CD14-positive monocyte (primary cell): ENCODE data around the gene NPR1. TPM values are rescaled to one million over a fixed set of nuclear protein-coding genes. Genes with fewer than 3 reads are reported as not detected.
A peak's percentile ranks its signal among the peaks of the same experiment; 100 is the strongest.

Source experiments
- DNase-seq, 3 donors: peaks; one replicate each; pipeline ENCODE4 v3.0.0-alpha.2; 2011 to 2022
- H2AFZ ChIP-seq: 2 replicates; pipeline ENCODE4 v1.6.0; 2012; ENCODE audit warnings: mild to moderate bottlenecking, low read depth, low read length, inconsistent platforms; ENCODE audit not compliant: insufficient read depth, poor library complexity, severe bottlenecking
- H3K27ac ChIP-seq, 2 donors: 1 replicate in 1 of 2; 2 replicates in 1 of 2; pipeline ENCODE4 v1.5.1; 2012 to 2013; ENCODE audit warnings: low read length in 2 of 2, control low read depth in 1 of 2, inconsistent platforms in 1 of 2, low read depth in 1 of 2, mild to moderate bottlenecking in 1 of 2
- H3K27me3 ChIP-seq, 2 donors: one replicate each; pipeline versions ENCODE4 v1.6.0 to v1.6.1; 2011 to 2013; ENCODE audit warnings: low read length in 2 of 2; ENCODE audit not compliant: control insufficient read depth in 2 of 2, insufficient read depth in 2 of 2
- H3K36me3 ChIP-seq, 2 donors: replicated peaks in 1 of 2; 1 replicate in 1 of 2; 2 replicates in 1 of 2; pipeline versions ENCODE4 v1.5.1 to v1.6.1; 2012 to 2013; ENCODE audit warnings: low read length in 2 of 2, control low read depth in 1 of 2, inconsistent platforms in 1 of 2, mild to moderate bottlenecking in 1 of 2; ENCODE audit not compliant: insufficient read depth in 2 of 2, control insufficient read depth in 1 of 2
- H3K4me1 ChIP-seq, 2 donors: 1 replicate in 1 of 2; 2 replicates in 1 of 2; pipeline versions ENCODE4 v1.5.1 to v1.6.1; 2012 to 2013; ENCODE audit warnings: low read length in 2 of 2, control low read depth in 1 of 2, inconsistent platforms in 1 of 2, mild to moderate bottlenecking in 1 of 2, moderate library complexity in 1 of 2; ENCODE audit not compliant: insufficient read depth in 2 of 2, control insufficient read depth in 1 of 2
- H3K4me2 ChIP-seq: replicated peaks from 2 replicates; pipeline ENCODE3; 2012; ENCODE audit warnings: low read length, moderate library complexity, mild to moderate bottlenecking; ENCODE audit not compliant: poor library complexity, severe bottlenecking; ENCODE audit errors: extremely low read depth
- H3K4me3 ChIP-seq, 3 experiments: fragments of 200-600 bp in 1 of 3; sonication (generic) in 1 of 3; replicated peaks in 1 of 3; 1 replicate in 2 of 3; 2 replicates in 1 of 3; pipeline ENCODE4 v1.5.1; 2011 to 2013; ENCODE audit warnings: low read length in 3 of 3, mild to moderate bottlenecking in 3 of 3, control low read depth in 2 of 3, low read depth in 2 of 3, inconsistent platforms in 1 of 3, moderate library complexity in 1 of 3
- H3K79me2 ChIP-seq: 2 replicates; pipeline ENCODE4 v1.6.0; 2012; ENCODE audit warnings: mild to moderate bottlenecking, control low read depth, inconsistent platforms, low read length, moderate library complexity; ENCODE audit not compliant: insufficient read depth
- H3K9ac ChIP-seq: 2 replicates; pipeline ENCODE4 v1.6.0; 2017; ENCODE audit warnings: low read length, mild to moderate bottlenecking; ENCODE audit not compliant: insufficient read depth, poor library complexity, severe bottlenecking
- H3K9me3 ChIP-seq, 2 donors: replicated peaks in 1 of 2; 1 replicate in 1 of 2; 2 replicates in 1 of 2; pipeline versions ENCODE4 v1.5.1 to v1.6.1; 2012 to 2013; ENCODE audit warnings: low read length in 2 of 2, control low read depth in 1 of 2; ENCODE audit not compliant: control insufficient read depth in 1 of 2, insufficient read depth in 1 of 2
- H4K20me1 ChIP-seq: 2 replicates; pipeline ENCODE4 v1.6.0; 2012; ENCODE audit warnings: mild to moderate bottlenecking, low read length, control low read depth, moderate library complexity; ENCODE audit not compliant: insufficient read depth
- H3K27ac Mint-ChIP-seq, 7 donors: one replicate each; pipeline ENCODE4 v1.8.0; 2020; ENCODE audit warnings: mild to moderate bottlenecking in 7 of 7, mixed read lengths in 7 of 7, moderate library complexity in 6 of 7, inconsistent platforms in 2 of 7
- H3K27me3 Mint-ChIP-seq, 3 donors: one replicate each; pipeline ENCODE4 v1.8.0; 2021 to 2022; ENCODE audit warnings: low read depth in 3 of 3, mild to moderate bottlenecking in 3 of 3, mixed read lengths in 3 of 3, moderate library complexity in 3 of 3, inconsistent platforms in 1 of 3
- H3K36me3 Mint-ChIP-seq, 2 donors: one replicate each; pipeline ENCODE4 v1.8.0; 2020; ENCODE audit warnings: mixed read lengths in 2 of 2, inconsistent platforms in 1 of 2, mild to moderate bottlenecking in 1 of 2
- H3K4me1 Mint-ChIP-seq: one replicate; pipeline ENCODE4 v1.8.0; 2020; ENCODE audit warnings: mild to moderate bottlenecking, mixed read lengths
- H3K4me3 Mint-ChIP-seq, 2 donors: one replicate each; pipeline ENCODE4 v1.8.0; 2020; ENCODE audit warnings: mild to moderate bottlenecking in 2 of 2, mixed read lengths in 2 of 2, moderate library complexity in 1 of 2
- H3K9me3 Mint-ChIP-seq, 7 donors: one replicate each; pipeline ENCODE4 v1.8.0; 2020 to 2022; ENCODE audit warnings: mixed read lengths in 7 of 7, mild to moderate bottlenecking in 6 of 7, moderate library complexity in 6 of 7, inconsistent platforms in 2 of 7
- WGBS: methylation state at CpG from one replicate; pipeline ENCODE4 v1.1.5; 2013; ENCODE audit warnings: missing lambda C conversion rate; ENCODE audit not compliant: insufficient coverage; 5-methylcytosine and 5-hydroxymethylcytosine counted together
- intact Hi-C, 2 donors: fragments of 100-400 bp; cut with micrococcal nuclease; formaldehyde crosslinking; loops; one replicate each; pipeline versions ENCODE4 v1.15.0 to v1.15.1; 2023
- polyA plus RNA-seq, 3 donors: library from polyadenylated mRNA; depleted of rRNA in 1 of 3; unstranded in 2 of 3; stranded (reverse) in 1 of 3; fragments of 300-500 nt in 2 of 3; fragments of >200 nt in 1 of 3; fragmentation: Illumina TruSeq in 2 of 3; gene quantifications; 1 replicate in 2 of 3; 2 replicates in 1 of 3; pipeline ENCODE4 v1.2.3, GENCODE V29; 2012 to 2021
- TF ChIP-seq, protein P1 (sequence below): fragments of 200-600 bp; IDR thresholded peaks from one replicate; pipeline ENCODE4 v1.8.0; 2022; ENCODE audit warnings: antibody characterized with exemption, mild to moderate bottlenecking

NPR1 gene
- polyA plus RNA-seq, 3 donors, result not detected

GRCh38 chr1:153646672-153647345 is 31.7 kb upstream of the NPR1 start:
- H3K79me2 ChIP-seq, result peaks cover 40% of the 10 kb centered on the region
- peak overlapping the region in 1 of 3 experiments; percentile 64 for H3K4me3 ChIP-seq
- H3K4me2 ChIP-seq, result peak overlapping the region; percentile 72
- H3K9ac ChIP-seq, result no peak overlapping the region
- no peak overlapping the region for H2AFZ ChIP-seq
- Mint-ChIP-seq H3K27ac (peak overlapping the region; percentile 73 to 91 (median 83)), H3K36me3 (peaks cover 46 to 49% of the 10 kb centered on the region in 2 donors), H3K9me3 (peaks cover 0 to 2% (median 0%) of the 10 kb centered on the region in 7 donors), H3K4me1 (peaks cover 46% of the 10 kb centered on the region), H3K27me3 (peaks cover 0 to 2% (median 2%) of the 10 kb centered on the region in 3 donors), H3K4me3 (peak overlapping the region; percentile 6 to 72)
- peaks cover 37% of the 10 kb centered on the region for H4K20me1 ChIP-seq
- no CpG with 5 or more reads among the region's 5 CpGs for WGBS
- intact Hi-C loops, result no loop called here
- peaks cover 40 to 46% of the 10 kb centered on the region in 2 donors for H3K36me3 ChIP-seq
- DNase-seq, result peak; percentile 54 to 73 (median 68)
- peaks cover 29 to 35% of the 10 kb centered on the region in 2 donors for H3K4me1 ChIP-seq
- no peaks in the 10 kb centered on the region for H3K27me3 ChIP-seq
- H3K27ac ChIP-seq, result peak overlapping the region; percentile 53 to 78
- no peaks in the 10 kb centered on the region for H3K9me3 ChIP-seq
- TF ChIP-seq, protein P1, sequence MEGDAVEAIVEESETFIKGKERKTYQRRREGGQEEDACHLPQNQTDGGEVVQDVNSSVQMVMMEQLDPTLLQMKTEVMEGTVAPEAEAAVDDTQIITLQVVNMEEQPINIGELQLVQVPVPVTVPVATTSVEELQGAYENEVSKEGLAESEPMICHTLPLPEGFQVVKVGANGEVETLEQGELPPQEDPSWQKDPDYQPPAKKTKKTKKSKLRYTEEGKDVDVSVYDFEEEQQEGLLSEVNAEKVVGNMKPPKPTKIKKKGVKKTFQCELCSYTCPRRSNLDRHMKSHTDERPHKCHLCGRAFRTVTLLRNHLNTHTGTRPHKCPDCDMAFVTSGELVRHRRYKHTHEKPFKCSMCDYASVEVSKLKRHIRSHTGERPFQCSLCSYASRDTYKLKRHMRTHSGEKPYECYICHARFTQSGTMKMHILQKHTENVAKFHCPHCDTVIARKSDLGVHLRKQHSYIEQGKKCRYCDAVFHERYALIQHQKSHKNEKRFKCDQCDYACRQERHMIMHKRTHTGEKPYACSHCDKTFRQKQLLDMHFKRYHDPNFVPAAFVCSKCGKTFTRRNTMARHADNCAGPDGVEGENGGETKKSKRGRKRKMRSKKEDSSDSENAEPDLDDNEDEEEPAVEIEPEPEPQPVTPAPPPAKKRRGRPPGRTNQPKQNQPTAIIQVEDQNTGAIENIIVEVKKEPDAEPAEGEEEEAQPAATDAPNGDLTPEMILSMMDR, result no peak

DNA sequence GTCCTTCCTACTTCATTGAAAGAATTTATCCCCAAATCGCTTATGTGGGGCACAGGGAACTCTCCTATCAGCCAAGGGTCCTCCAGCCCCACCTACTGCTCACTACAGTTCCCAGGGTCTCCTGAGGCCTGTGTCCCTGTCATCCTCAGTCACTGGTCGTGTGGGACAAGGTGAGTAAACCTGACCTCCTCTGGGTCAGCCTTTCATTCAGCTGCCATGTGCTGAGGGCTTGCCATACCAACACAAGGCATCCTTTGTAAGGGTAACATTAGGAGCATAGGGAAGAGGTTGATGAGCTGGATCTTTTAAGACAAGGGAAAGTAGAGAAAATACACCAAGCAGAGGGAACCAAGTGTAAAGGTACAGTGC is 31.2 kb upstream of the NPR1 start:
- Histone ChIP-seq H3K27me3 (no peaks in the 10 kb centered on the region), H4K20me1 (peaks cover 31% of the 10 kb centered on the region), H3K9me3 (no peaks in the 10 kb centered on the region), H3K79me2 (peaks cover 36% of the 10 kb centered on the region), H3K4me1 (peaks cover 29 to 35% of the 10 kb centered on the region in 2 donors), H3K27ac (peak overlapping the region; percentile 53 to 78), H2AFZ (no peak overlapping the region), H3K36me3 (peaks cover 34 to 41% of the 10 kb centered on the region in 2 donors), H3K4me2 (peak overlapping the region; percentile 72), H3K4me3 (peak overlapping the region in 1 of 3 experiments; percentile 64), H3K9ac (no peak overlapping the region)
- Mint-ChIP-seq H3K36me3 (peaks cover 41 to 44% of the 10 kb centered on the region in 2 donors), H3K27me3 (peaks cover 0 to 2% (median 2%) of the 10 kb centered on the region in 3 donors), H3K4me3 (peak overlapping the region in 1 of 2 donors; percentile 72), H3K9me3 (peaks cover 0 to 2% (median 0%) of the 10 kb centered on the region in 7 donors), H3K27ac (peak overlapping the region; percentile 14 to 91 (median 83)), H3K4me1 (peaks cover 46% of the 10 kb centered on the region)
- TF ChIP-seq, protein P1, result no peak
- DNase-seq, result no peak
- WGBS, result 90% methylated on average over 2 of the region's 2 CpGs
- intact Hi-C loops, result no loop called here
